RWPE2 (cell line): ENCODE results near the gene PDE4D.

ENCODE experiments used
- ATAC-seq: fragments of 200-7000 bp; cut with Tn5 transposase; 3 replicates; pipeline ENCODE4 v1.9.1; 2021; ENCODE audit warnings: low read depth
- DNase-seq: peaks from one replicate; pipeline ENCODE4 v3.0.0-alpha.2; 2020; ENCODE audit warnings: low spot score
- H3K27ac ChIP-seq: fragments of 450-650 bp; 2 replicates; pipeline ENCODE4 v1.5.1; 2017; ENCODE audit warnings: mild to moderate bottlenecking; ENCODE audit not compliant: poor library complexity, severe bottlenecking
- H3K27me3 ChIP-seq: fragments of 250-450 bp; sonication (Bioruptor Pico); 2 replicates; pipeline ENCODE4 v1.5.1; 2021; ENCODE audit warnings: mild to moderate bottlenecking, moderate library complexity; ENCODE audit not compliant: insufficient read depth, poor library complexity, severe bottlenecking
- H3K36me3 ChIP-seq: fragments of 250-450 bp; sonication (Bioruptor Pico); 2 replicates; pipeline ENCODE4 v1.5.1; 2020; ENCODE audit warnings: low read depth, mild to moderate bottlenecking, moderate library complexity
- H3K4me1 ChIP-seq: fragments of 250-450 bp; sonication (Bioruptor Pico); 2 replicates; pipeline ENCODE4 v1.5.1; 2021; ENCODE audit warnings: mild to moderate bottlenecking, moderate library complexity; ENCODE audit not compliant: insufficient read depth, poor library complexity, severe bottlenecking
- H3K4me3 ChIP-seq: fragments of 250-450 bp; sonication (Bioruptor Pico); 2 replicates; pipeline ENCODE4 v1.5.1; 2021; ENCODE audit warnings: mild to moderate bottlenecking, moderate library complexity; ENCODE audit not compliant: severe bottlenecking
- H3K9me3 ChIP-seq: fragments of 250-450 bp; sonication (Bioruptor Pico); 2 replicates; pipeline ENCODE4 v1.5.1; 2021; ENCODE audit warnings: mild to moderate bottlenecking, moderate library complexity; ENCODE audit not compliant: severe bottlenecking
- TF ChIP-seq, protein P1 (sequence below): fragments of 450-650 bp; IDR thresholded peaks from one replicate; pipeline ENCODE4 v1.5.1; 2017; ENCODE audit warnings: mild to moderate bottlenecking, moderate library complexity; ENCODE audit not compliant: poor library complexity, severe bottlenecking

PDE4D gene

GRCh38 chr5:59322058-59322457 is 571.5 kb downstream of the PDE4D start:
- H3K27ac ChIP-seq: no peak overlapping the region

DNA sequence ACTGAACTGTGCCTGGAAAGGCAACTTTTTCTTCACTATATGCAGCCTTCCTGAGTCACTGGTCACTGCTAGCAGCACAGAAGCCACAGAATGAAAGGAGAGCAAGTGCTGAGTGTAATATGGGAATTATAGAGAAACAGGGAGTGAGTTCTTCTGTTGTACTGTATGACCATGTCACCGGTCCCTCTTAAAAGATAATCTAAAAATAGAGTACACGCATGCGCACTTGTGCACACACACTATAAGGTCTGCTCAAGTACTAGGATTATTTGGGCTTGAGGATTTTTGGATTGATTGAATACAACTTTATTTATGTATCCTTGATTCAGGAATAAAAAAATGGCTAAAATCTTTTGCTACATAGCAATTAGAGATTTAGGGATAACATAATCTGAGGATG is 571.9 kb downstream of the PDE4D start:
- no peaks in the 10 kb centered on the region for H3K4me1 ChIP-seq
- DNase-seq (no peak), ATAC-seq (no peak)
- no peak overlapping the region for H3K27ac ChIP-seq
- H3K27me3 ChIP-seq: no peaks in the 10 kb centered on the region
- no peaks in the 10 kb centered on the region for H3K9me3 ChIP-seq
- H3K36me3 ChIP-seq: no peaks in the 10 kb centered on the region
- TF ChIP-seq, protein P1, sequence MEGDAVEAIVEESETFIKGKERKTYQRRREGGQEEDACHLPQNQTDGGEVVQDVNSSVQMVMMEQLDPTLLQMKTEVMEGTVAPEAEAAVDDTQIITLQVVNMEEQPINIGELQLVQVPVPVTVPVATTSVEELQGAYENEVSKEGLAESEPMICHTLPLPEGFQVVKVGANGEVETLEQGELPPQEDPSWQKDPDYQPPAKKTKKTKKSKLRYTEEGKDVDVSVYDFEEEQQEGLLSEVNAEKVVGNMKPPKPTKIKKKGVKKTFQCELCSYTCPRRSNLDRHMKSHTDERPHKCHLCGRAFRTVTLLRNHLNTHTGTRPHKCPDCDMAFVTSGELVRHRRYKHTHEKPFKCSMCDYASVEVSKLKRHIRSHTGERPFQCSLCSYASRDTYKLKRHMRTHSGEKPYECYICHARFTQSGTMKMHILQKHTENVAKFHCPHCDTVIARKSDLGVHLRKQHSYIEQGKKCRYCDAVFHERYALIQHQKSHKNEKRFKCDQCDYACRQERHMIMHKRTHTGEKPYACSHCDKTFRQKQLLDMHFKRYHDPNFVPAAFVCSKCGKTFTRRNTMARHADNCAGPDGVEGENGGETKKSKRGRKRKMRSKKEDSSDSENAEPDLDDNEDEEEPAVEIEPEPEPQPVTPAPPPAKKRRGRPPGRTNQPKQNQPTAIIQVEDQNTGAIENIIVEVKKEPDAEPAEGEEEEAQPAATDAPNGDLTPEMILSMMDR: no peak
- H3K4me3 ChIP-seq: no peak overlapping the region

More at GRCh38 chr5:59322058-59322457, 571.5 kb downstream of the PDE4D start:
- DNase-seq: no peak
- TF ChIP-seq, protein P1: no peak
- Histone ChIP-seq H3K27me3 (no peaks in the 10 kb centered on the region), H3K4me1 (no peaks in the 10 kb centered on the region), H3K9me3 (no peaks in the 10 kb centered on the region), H3K36me3 (no peaks in the 10 kb centered on the region), H3K4me3 (no peak overlapping the region)
- ATAC-seq: no peak

- no peaks in the 10 kb centered on the region for H3K9me3 ChIP-seq
- ATAC-seq: no peak
- no peaks in the 10 kb centered on the region for H3K4me1 ChIP-seq
- no peak for DNase-seq
- no peaks in the 10 kb centered on the region for H3K36me3 ChIP-seq
- H3K4me3 ChIP-seq: no peak overlapping the region
- TF ChIP-seq, protein P1: no peak
- H3K27ac ChIP-seq: no peak overlapping the region
- no peaks in the 10 kb centered on the region for H3K27me3 ChIP-seq
These were observed 573.1 kb downstream of the PDE4D start for GRCh38 chr5:59320420-59320819.

GRCh38 chr5:59319250-59319649 is 574.3 kb downstream of the PDE4D start:
- H3K27ac ChIP-seq: no peak overlapping the region
- H3K4me1 ChIP-seq: no peaks in the 10 kb centered on the region
- no peaks in the 10 kb centered on the region for H3K9me3 ChIP-seq
- no peaks in the 10 kb centered on the region for H3K27me3 ChIP-seq
- H3K36me3 ChIP-seq: no peaks in the 10 kb centered on the region
- DNase-seq (no peak), ATAC-seq (no peak)
- TF ChIP-seq, protein P1: no peak
- H3K4me3 ChIP-seq: no peak overlapping the region

GRCh38 chr5:59317774-59318205 is 575.7 kb downstream of the PDE4D start:
- no peaks in the 10 kb centered on the region for H3K4me1 ChIP-seq
- H3K36me3 ChIP-seq: no peaks in the 10 kb centered on the region
- DNase-seq: no peak
- no peaks in the 10 kb centered on the region for H3K27me3 ChIP-seq
- TF ChIP-seq, protein P1: no peak
- ATAC-seq: peak; percentile 22; the same call in 2 of the 3 replicates
- no peak overlapping the region for H3K27ac ChIP-seq
- H3K4me3 ChIP-seq: no peak overlapping the region
- no peaks in the 10 kb centered on the region for H3K9me3 ChIP-seq
